WERI-Rb-1 (cell line): ENCODE data around the gene CACNA1I.

Source experiments
- DNase-seq: peaks from one replicate; pipeline ENCODE4 v3.0.0-alpha.2; 2020
- H3K27ac ChIP-seq: fragments of 250-450 bp; sonication (Bioruptor Pico); 2 replicates; pipeline ENCODE4 v1.5.1; 2020; ENCODE audit warnings: mild to moderate bottlenecking, moderate library complexity
- H3K27me3 ChIP-seq: fragments of 250-450 bp; sonication (Bioruptor Pico); 2 replicates; pipeline ENCODE4 v1.5.1; 2021; ENCODE audit warnings: mild to moderate bottlenecking, low read depth, moderate library complexity; ENCODE audit not compliant: insufficient read depth, severe bottlenecking
- H3K36me3 ChIP-seq: fragments of 250-450 bp; sonication (Bioruptor Pico); 2 replicates; pipeline ENCODE4 v1.5.1; 2020; ENCODE audit warnings: mild to moderate bottlenecking, moderate library complexity
- H3K4me3 ChIP-seq: 2 replicates; pipeline ENCODE4 v1.5.1; 2011; ENCODE audit warnings: low read depth, mild to moderate bottlenecking, control low read depth, low read length
- H3K9me3 ChIP-seq: fragments of 250-450 bp; sonication (Bioruptor Pico); 2 replicates; pipeline ENCODE4 v1.5.1; 2021; ENCODE audit warnings: mild to moderate bottlenecking, moderate library complexity; ENCODE audit not compliant: severe bottlenecking
- CTCF ChIP-seq: IDR thresholded peaks from 2 replicates; pipeline ENCODE4 v1.5.1; 2011; ENCODE audit warnings: low read depth, mild to moderate bottlenecking, control low read depth, inconsistent platforms, low read length

CACNA1I gene

GRCh38 chr22:39707351-39707750 lies 136.8 kb downstream of the CACNA1I start:
- H3K27ac ChIP-seq: peak overlapping the region; percentile 97
- no peak overlapping the region for H3K4me3 ChIP-seq
- DNase-seq: no peak
- TF ChIP-seq CTCF: no peak
- no peaks in the 10 kb centered on the region for H3K27me3 ChIP-seq
- no peaks in the 10 kb centered on the region for H3K36me3 ChIP-seq
- no peaks in the 10 kb centered on the region for H3K9me3 ChIP-seq

- Histone ChIP-seq H3K4me3 (no peak overlapping the region), H3K9me3 (no peaks in the 10 kb centered on the region), H3K36me3 (no peaks in the 10 kb centered on the region), H3K27ac (peak overlapping the region; percentile 97), H3K27me3 (no peaks in the 10 kb centered on the region)
- no peak for TF ChIP-seq CTCF
- DNase-seq: peak; percentile 53
Measured at GRCh38 chr22:39707816-39708215, 137.3 kb downstream of the CACNA1I start.

GRCh38 chr22:39710380-39711150 lies 140.0 kb downstream of the CACNA1I start:
- H3K27ac ChIP-seq: no peak overlapping the region
- H3K36me3 ChIP-seq: no peaks in the 10 kb centered on the region
- no peaks in the 10 kb centered on the region for H3K9me3 ChIP-seq
- no peak for DNase-seq
- TF ChIP-seq CTCF: no peak
- H3K27me3 ChIP-seq: no peaks in the 10 kb centered on the region
- no peak overlapping the region for H3K4me3 ChIP-seq

GRCh38 chr22:39712081-39712480 lies 141.5 kb downstream of the CACNA1I start:
- Histone ChIP-seq H3K36me3 (no peaks in the 10 kb centered on the region), H3K27ac (no peak overlapping the region), H3K4me3 (no peak overlapping the region), H3K27me3 (no peaks in the 10 kb centered on the region), H3K9me3 (no peaks in the 10 kb centered on the region)
- no peak for DNase-seq
- TF ChIP-seq CTCF: no peak

GRCh38 chr22:39712751-39713525 lies 142.4 kb downstream of the CACNA1I start:
- Histone ChIP-seq H3K27ac (no peak overlapping the region), H3K27me3 (no peaks in the 10 kb centered on the region), H3K9me3 (no peaks in the 10 kb centered on the region), H3K4me3 (no peak overlapping the region), H3K36me3 (no peaks in the 10 kb centered on the region)
- no peak for DNase-seq
- no peak for TF ChIP-seq CTCF
